Ishikawa (cell line): Measurements from ENCODE around the gene APOA4.

Experiments
- CEBPB ChIP-seq: IDR thresholded peaks from 2 replicates; pipeline ENCODE4 v1.6.1; 2012
- CREB1 ChIP-seq: IDR thresholded peaks from 2 replicates; pipeline ENCODE4 v1.6.1; 2012; ENCODE audit warnings: low read depth
- EGR1 ChIP-seq: IDR thresholded peaks from 2 replicates; pipeline ENCODE4 v1.6.1; 2012
- EP300 ChIP-seq: IDR thresholded peaks from 2 replicates; pipeline ENCODE4 v1.6.1; 2012; ENCODE audit warnings: borderline replicate concordance
- FOXM1 ChIP-seq: IDR thresholded peaks from 2 replicates; pipeline ENCODE4 v1.6.1; 2012; ENCODE audit warnings: low read depth, borderline replicate concordance
- NFIC ChIP-seq: IDR thresholded peaks from 2 replicates; pipeline ENCODE4 v1.6.1; 2012
- RAD21 ChIP-seq: IDR thresholded peaks from 2 replicates; pipeline ENCODE4 v1.6.1; 2012; ENCODE audit warnings: low read depth
- TAF1 ChIP-seq: IDR thresholded peaks from 2 replicates; pipeline ENCODE4 v1.6.1; 2012; ENCODE audit warnings: low read depth, mild to moderate bottlenecking
- TCF12 ChIP-seq: IDR thresholded peaks from 2 replicates; pipeline ENCODE4 v1.6.1; 2012; ENCODE audit warnings: low read depth
- TEAD4 ChIP-seq: IDR thresholded peaks from 2 replicates; pipeline ENCODE4 v1.6.1; 2012
- YY1 ChIP-seq: IDR thresholded peaks from 2 replicates; pipeline ENCODE4 v1.6.1; 2012; ENCODE audit warnings: low read depth
- ZBTB7A ChIP-seq: IDR thresholded peaks from 2 replicates; pipeline ENCODE4 v1.6.1; 2012; ENCODE audit warnings: low read depth
- TF ChIP-seq, protein P1 (sequence below): IDR thresholded peaks from 2 replicates; pipeline ENCODE4 v1.6.1; 2012
- TF ChIP-seq, protein P2 (sequence below): IDR thresholded peaks from 2 replicates; pipeline ENCODE4 v1.6.1; 2012
- TF ChIP-seq, protein P3 (sequence below): IDR thresholded peaks from 2 replicates; pipeline ENCODE4 v1.6.1; 2012; ENCODE audit warnings: low read depth, mild to moderate bottlenecking

The APOA4 gene

DNA sequence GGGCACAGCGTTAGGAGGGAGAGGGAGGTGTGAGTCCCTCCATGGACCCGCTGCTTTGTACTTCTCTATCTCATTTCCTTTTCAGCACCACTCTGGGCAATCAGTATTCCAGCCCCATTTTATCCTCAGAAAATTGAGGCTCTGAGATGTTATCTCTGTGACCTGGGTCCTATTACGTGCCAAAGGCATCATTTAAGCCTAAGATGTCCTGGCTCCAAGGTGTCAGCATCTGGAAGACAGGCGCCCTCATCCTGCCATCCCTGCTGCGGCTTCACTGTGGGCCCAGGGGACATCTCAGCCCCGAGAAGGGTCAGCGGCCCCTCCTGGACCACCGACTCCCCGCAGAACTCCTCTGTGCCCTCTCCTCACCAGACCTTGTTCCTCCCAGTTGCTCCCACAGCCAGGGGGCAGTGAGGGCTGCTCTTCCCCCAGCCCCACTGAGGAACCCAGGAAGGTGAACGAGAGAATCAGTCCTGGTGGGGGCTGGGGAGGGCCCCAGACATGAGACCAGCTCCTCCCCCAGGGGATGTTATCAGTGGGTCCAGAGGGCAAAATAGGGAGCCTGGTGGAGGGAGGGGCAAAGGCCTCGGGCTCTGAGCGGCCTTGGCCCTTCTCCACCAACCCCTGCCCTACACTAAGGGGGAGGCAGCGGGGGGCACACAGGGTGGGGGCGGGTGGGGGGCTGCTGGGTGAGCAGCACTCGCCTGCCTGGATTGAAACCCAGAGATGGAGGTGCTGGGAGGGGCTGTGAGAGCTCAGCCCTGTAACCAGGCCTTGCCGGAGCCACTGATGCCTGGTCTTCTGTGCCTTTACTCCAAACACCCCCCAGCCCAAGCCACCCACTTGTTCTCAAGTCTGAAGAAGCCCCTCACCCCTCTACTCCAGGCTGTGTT lies 5.8 kb upstream of the APOA4 start:
- TF ChIP-seq TAF1 (no peak), CEBPB (no peak), RAD21 (no peak), TEAD4 (no peak), TCF12 (no peak), FOXM1 (no peak), NFIC (no peak), YY1 (no peak), EP300 (no peak), EGR1 (no peak), ZBTB7A (no peak), CREB1 (no peak)
- TF ChIP-seq, protein P1, sequence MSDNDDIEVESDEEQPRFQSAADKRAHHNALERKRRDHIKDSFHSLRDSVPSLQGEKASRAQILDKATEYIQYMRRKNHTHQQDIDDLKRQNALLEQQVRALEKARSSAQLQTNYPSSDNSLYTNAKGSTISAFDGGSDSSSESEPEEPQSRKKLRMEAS: no peak
- TF ChIP-seq, protein P2, sequence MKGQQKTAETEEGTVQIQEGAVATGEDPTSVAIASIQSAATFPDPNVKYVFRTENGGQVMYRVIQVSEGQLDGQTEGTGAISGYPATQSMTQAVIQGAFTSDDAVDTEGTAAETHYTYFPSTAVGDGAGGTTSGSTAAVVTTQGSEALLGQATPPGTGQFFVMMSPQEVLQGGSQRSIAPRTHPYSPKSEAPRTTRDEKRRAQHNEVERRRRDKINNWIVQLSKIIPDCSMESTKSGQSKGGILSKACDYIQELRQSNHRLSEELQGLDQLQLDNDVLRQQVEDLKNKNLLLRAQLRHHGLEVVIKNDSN: no peak
- TF ChIP-seq, protein P3, sequence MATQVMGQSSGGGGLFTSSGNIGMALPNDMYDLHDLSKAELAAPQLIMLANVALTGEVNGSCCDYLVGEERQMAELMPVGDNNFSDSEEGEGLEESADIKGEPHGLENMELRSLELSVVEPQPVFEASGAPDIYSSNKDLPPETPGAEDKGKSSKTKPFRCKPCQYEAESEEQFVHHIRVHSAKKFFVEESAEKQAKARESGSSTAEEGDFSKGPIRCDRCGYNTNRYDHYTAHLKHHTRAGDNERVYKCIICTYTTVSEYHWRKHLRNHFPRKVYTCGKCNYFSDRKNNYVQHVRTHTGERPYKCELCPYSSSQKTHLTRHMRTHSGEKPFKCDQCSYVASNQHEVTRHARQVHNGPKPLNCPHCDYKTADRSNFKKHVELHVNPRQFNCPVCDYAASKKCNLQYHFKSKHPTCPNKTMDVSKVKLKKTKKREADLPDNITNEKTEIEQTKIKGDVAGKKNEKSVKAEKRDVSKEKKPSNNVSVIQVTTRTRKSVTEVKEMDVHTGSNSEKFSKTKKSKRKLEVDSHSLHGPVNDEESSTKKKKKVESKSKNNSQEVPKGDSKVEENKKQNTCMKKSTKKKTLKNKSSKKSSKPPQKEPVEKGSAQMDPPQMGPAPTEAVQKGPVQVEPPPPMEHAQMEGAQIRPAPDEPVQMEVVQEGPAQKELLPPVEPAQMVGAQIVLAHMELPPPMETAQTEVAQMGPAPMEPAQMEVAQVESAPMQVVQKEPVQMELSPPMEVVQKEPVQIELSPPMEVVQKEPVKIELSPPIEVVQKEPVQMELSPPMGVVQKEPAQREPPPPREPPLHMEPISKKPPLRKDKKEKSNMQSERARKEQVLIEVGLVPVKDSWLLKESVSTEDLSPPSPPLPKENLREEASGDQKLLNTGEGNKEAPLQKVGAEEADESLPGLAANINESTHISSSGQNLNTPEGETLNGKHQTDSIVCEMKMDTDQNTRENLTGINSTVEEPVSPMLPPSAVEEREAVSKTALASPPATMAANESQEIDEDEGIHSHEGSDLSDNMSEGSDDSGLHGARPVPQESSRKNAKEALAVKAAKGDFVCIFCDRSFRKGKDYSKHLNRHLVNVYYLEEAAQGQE: no peak

DNA sequence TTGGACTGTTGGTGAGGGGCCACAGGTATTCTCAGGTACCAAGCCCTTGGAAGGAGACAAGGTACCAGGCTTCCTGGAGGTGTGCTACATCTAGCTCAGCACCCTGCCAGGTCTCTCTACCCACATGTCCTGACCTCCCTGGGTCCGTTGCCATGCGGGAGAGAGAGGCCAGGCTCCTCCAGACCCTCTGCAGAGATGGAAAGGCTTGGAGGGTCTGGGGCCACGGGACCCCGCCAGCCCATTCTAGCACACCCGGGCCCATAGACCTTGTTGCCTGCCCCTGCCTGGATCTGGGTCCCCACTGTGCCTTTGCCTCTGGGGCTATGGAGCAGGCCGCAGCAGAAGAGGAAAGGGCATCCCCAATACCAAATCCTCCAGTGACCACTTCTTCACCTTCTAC lies 4.4 kb upstream of the APOA4 start:
- no peak for TF ChIP-seq RAD21
- TF ChIP-seq, protein P2: no peak
- no peak for TF ChIP-seq TEAD4
- no peak for TF ChIP-seq YY1
- TF ChIP-seq TCF12: no peak
- TF ChIP-seq, protein P1: no peak
- no peak for TF ChIP-seq EP300
- TF ChIP-seq CREB1: no peak
- TF ChIP-seq ZBTB7A: no peak
- no peak for TF ChIP-seq FOXM1
- no peak for TF ChIP-seq CEBPB
- no peak for TF ChIP-seq EGR1
- TF ChIP-seq, protein P3: no peak
- TF ChIP-seq TAF1: no peak
- TF ChIP-seq NFIC: no peak

DNA sequence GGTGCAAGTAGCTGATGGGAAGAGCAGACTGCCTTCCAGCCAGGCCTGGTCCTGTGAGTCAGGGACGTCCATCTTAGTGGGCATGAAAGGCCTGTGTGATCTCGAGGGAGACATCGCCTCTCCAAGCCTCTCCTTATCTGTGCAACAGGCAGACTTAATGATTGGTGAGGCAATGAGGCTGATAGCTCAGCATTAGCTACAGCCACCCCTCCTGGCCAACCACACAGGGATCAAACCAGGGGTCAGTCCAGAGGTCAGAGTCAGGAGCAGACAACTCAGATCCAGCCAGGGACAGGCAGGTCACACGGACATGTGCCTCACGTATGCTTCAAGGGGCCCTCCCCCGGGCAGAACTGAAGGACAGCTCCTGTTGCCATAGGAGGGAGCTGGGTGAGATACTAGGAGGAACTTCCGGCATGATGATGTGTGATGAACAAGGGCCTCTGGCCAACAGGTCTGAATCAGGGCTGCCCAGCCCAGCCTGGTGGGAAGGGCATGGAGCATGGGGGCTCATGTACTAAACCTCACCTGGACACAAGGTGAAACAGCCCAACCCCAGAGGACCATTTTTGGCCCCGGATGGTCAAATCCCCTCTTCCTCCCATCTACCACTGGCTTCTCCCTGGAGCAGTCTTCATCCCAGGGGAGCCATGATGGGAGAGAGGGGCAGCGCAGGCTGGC lies 3.8 kb upstream of the APOA4 start:
- TF ChIP-seq CREB1 (no peak), EP300 (no peak), TCF12 (no peak), RAD21 (no peak), EGR1 (no peak), FOXM1 (no peak), TAF1 (no peak), CEBPB (no peak), NFIC (no peak), YY1 (no peak), ZBTB7A (no peak), TEAD4 (no peak)
- TF ChIP-seq, protein P3: no peak
- TF ChIP-seq, protein P2: no peak
- TF ChIP-seq, protein P1: no peak
